Activated CD8-positive, alpha-beta memory T cell treated with anti-CD3 and anti-CD28 coated beads, Interleukin-2, amount 10 ng/mL, durations not matched to agents 7 days and 5 days (primary cell): ENCODE results near the gene PAX4. TPM values are rescaled to one million over a fixed set of nuclear protein-coding genes. Genes with fewer than 3 reads are reported as not detected.

Experiments used
- ATAC-seq: fragments of 150-1000 bp; cut with Tn5 transposase; one replicate; pipeline ENCODE4 v1.10.0; 2021; ENCODE audit warnings: moderate library complexity
- CTCF ChIA-PET: fragments of 350-600 bp; sonication (Branson Sonifier 250); formaldehyde crosslinking; loops from one replicate; lab custom pipeline; 2021; ENCODE audit warnings: antibody characterized with exemption; lab: Charles Lee
- DNase-seq: peaks from one replicate; pipeline ENCODE4 v3.0.0-alpha.2; 2020
- H3K27ac Mint-ChIP-seq: one replicate; pipeline ENCODE4 v1.8.0; 2021; ENCODE audit warnings: mild to moderate bottlenecking, mixed read lengths
- H3K27me3 Mint-ChIP-seq: one replicate; pipeline ENCODE4 v1.8.0; 2021; ENCODE audit warnings: mixed read lengths
- H3K36me3 Mint-ChIP-seq: one replicate; pipeline ENCODE4 v1.8.0; 2021; ENCODE audit warnings: mild to moderate bottlenecking, mixed read lengths
- H3K4me1 Mint-ChIP-seq: one replicate; pipeline ENCODE4 v1.8.0; 2021; ENCODE audit warnings: mixed read lengths
- H3K4me3 Mint-ChIP-seq: one replicate; pipeline ENCODE4 v1.8.0; 2021; ENCODE audit warnings: mild to moderate bottlenecking, moderate library complexity, mixed read lengths
- H3K9me3 Mint-ChIP-seq: one replicate; pipeline ENCODE4 v1.8.0; 2022; ENCODE audit warnings: low read depth, mixed read lengths
- total RNA-seq, 2 experiments: library from RNA; stranded (reverse); gene quantifications; one replicate each; pipeline ENCODE4 v1.2.3, GENCODE V29; 2021

Gene PAX4
- total RNA-seq, 2 experiments from 2014 or later, result not detected

DNA sequence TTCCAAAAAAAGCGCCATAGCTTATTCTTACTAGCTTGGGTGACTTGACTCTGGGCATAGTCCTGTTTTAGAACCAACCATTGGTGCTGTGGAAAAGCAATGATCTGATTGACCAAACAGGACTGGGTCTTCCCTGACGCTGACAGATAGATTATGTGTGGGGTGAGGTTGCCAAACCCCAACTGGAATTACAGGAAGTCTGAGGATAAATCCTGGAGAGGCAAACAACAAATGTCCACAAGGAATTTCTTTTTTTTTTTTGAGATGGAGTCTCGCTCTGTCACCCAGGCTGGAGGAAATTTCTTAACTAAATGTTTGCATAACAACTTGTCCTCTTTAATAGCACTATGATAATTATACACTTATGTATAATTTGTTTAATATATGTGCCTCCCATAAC is 51.7 kb downstream of the PAX4 start:
- Mint-ChIP-seq H3K27ac (no peak overlapping the region), H3K27me3 (no peaks in the 10 kb centered on the region), H3K4me3 (no peak overlapping the region), H3K4me1 (no peaks in the 10 kb centered on the region), H3K9me3 (no peaks in the 10 kb centered on the region), H3K36me3 (peaks cover 2% of the 10 kb centered on the region)
- no peak for ATAC-seq
- CTCF ChIA-PET, result no interaction called here
- DNase-seq, result no peak

Other genes starting within 250 kb of the PAX4 start
- 10 to 100 TPM; 39.7 to 40.6 TPM for gene ZNF800, start 225.4 kb downstream of the PAX4 start, total RNA-seq
- 10 to 100 TPM; 21.0 to 22.3 TPM for gene GCC1, start 32.5 kb downstream of the PAX4 start, total RNA-seq
- 100 to 1,000 TPM; 107 to 120 TPM for gene ARF5, start 29.7 kb downstream of the PAX4 start, total RNA-seq
- gene FSCN3, start 24.4 kb downstream of the PAX4 start, total RNA-seq, result 1 to 10 TPM in 1 of 2 experiments, under 1 TPM in 1; 0.47 to 1.4 TPM
- gene SND1, start 34.1 kb upstream of the PAX4 start, total RNA-seq, result 100 to 1,000 TPM; 158 to 166 TPM